Measurements from ENCODE around the gene FAR2.

GRCh38 chr12:29239336-29239735 is 90.3 kb downstream of the FAR2 start:
- TF ChIP-seq CTCF (IDR thresholded peaks at IDR 0.05; ENCODE audit: insufficient read depth, low read length) (no peak), REST (IDR thresholded peaks at IDR 0.05; ENCODE audit: insufficient replicate concordance, low read depth) (no peak), POLR2AphosphoS5 (IDR thresholded peaks at IDR 0.05; ENCODE audit: low read depth) (no peak), SPI1 (IDR thresholded peaks at IDR 0.05; ENCODE audit: borderline replicate concordance, low read depth) (no peak)

All from HL-60 (cell line).